Right lobe of liver (tissue), 6 donors: ENCODE measurements around the gene PRKACG. TPM values are rescaled to one million over a fixed set of nuclear protein-coding genes. Genes with fewer than 3 reads are reported as not detected.

Source experiments
- ATAC-seq, 4 donors: fragments of 200-7000 bp; cut with Tn5 transposase; one replicate each; pipeline ENCODE4 v1.9.1; 2020; ENCODE audit warnings: mild to moderate bottlenecking in 4 of 4, moderate library complexity in 4 of 4
- DNase-seq, 3 donors: peaks; one replicate each; pipeline ENCODE4 v3.0.0-alpha.2; 2020
- H3K27ac ChIP-seq, 3 donors: fragments of 200-600 bp; one replicate each; pipeline ENCODE4 v1.8.0; 2022
- H3K27me3 ChIP-seq, 2 donors: fragments of 200-600 bp; one replicate each; pipeline ENCODE4 v1.8.0; 2022
- H3K36me3 ChIP-seq, 4 donors: fragments of 200-600 bp; sonication (generic) in 1 of 4; one replicate each; pipeline versions ENCODE4 v1.5.1 to v1.8.0; 2017 to 2022; ENCODE audit warnings: control low read depth in 1 of 4
- H3K4me1 ChIP-seq, 4 donors: fragments of 200-600 bp; sonication (generic) in 1 of 4; one replicate each; pipeline versions ENCODE4 v1.5.1 to v1.8.0; 2017 to 2022; ENCODE audit warnings: control low read depth in 1 of 4
- H3K4me3 ChIP-seq, 3 donors: fragments of 200-600 bp; one replicate each; pipeline ENCODE4 v1.8.0; 2022
- H3K9me3 ChIP-seq, 4 donors: fragments of 200-600 bp; sonication (generic) in 1 of 4; one replicate each; pipeline versions ENCODE4 v1.5.1 to v1.8.0; 2017 to 2022; ENCODE audit warnings: control low read depth in 1 of 4
- CTCF ChIP-seq, 4 donors: fragments of 200-600 bp in 3 of 4; fragments of 450-650 bp in 1 of 4; IDR thresholded peaks; one replicate each; pipeline versions ENCODE4 v1.5.1 to v1.8.0; 2016 to 2022; ENCODE audit warnings: antibody characterized with exemption in 4 of 4, mild to moderate bottlenecking in 2 of 4
- POLR2A ChIP-seq: fragments of 450-650 bp; IDR thresholded peaks from one replicate; pipeline ENCODE4 v1.6.1; 2017; ENCODE audit warnings: antibody characterized with exemption, mild to moderate bottlenecking
- WGBS: methylation state at CpG from one replicate; pipeline ENCODE4 v1.1.6; 2018; ENCODE audit warnings: low coverage, low lambda C conversion rate; ENCODE audit not compliant: insufficient coverage; ENCODE audit errors: missing lambda C conversion rate; 5-methylcytosine and 5-hydroxymethylcytosine counted together
- intact Hi-C, 2 donors: fragments of 100-400 bp; cut with DNase I; formaldehyde crosslinking; loops; one replicate each; pipeline versions ENCODE4 v1.11.2 to v1.14.1; 2022
- long read RNA-seq: library from polyadenylated mRNA; unstranded; transcript quantifications from one replicate; pipeline ENCODE4 v2.0.0, GENCODE V29; 2019
- total RNA-seq, 6 experiments: library from RNA; depleted of rRNA in 2 of 6; stranded (reverse); fragments of >200 nt in 2 of 6; fragmentation: NEBNext Ultra II Directional in 3 of 6; extraction: Animal tissue kit (Norgen Biotek cat#: 25700) in 3 of 6; gene quantifications; one replicate each; pipeline versions ENCODE4 v1.1.0 to v1.2.4, GENCODE V29; 2016 to 2023
- donor health status: DM: no; HTN: yes; CAD: no.
- donor health status: DM: no; HTN: no; CAD: no.
- donor health status: DM: no; HTN: no; CAD: no.
- donor health status: DM: no; HTN: yes; CAD: no.
- donor health status: DM: no; HTN: yes; CAD: no.

Gene PRKACG
- total RNA-seq: not detected
- long read RNA-seq: 0 reads

- intact Hi-C loops: no loop called here
- DNase-seq (no peak), ATAC-seq (no peak)
- H3K4me1 ChIP-seq: peaks cover 0 to 3% (median 0%) of the 10 kb centered on the region in 4 donors
- H3K36me3 ChIP-seq: no peaks in the 10 kb centered on the region
- no peak within 1 kb of the TSS for H3K27ac ChIP-seq
- H3K27me3 ChIP-seq: no peaks in the 10 kb centered on the region
- TF ChIP-seq POLR2A (no peak), CTCF (IDR thresholded peaks at IDR 0.05) (no peak)
- no peaks in the 10 kb centered on the region for H3K9me3 ChIP-seq
- WGBS: 85% methylated on average over 2 of the region's 29 CpGs
- H3K4me3 ChIP-seq: no peak within 1 kb of the TSS
These were observed at the start of gene PRKACG for GRCh38 chr9:69014013-69014412. Gene PRKACG (minus strand): TSS chr9:69014113. CDS start chr9:69014092, 21 bp downstream.

GRCh38 chr9:69062195-69062594 is 48.3 kb upstream of the PRKACG start:
- ATAC-seq (no peak), DNase-seq (no peak)
- H3K4me3 ChIP-seq: no peak overlapping the region
- peaks cover 0 to 11% (median 2%) of the 10 kb centered on the region in 4 donors for H3K4me1 ChIP-seq
- H3K27me3 ChIP-seq: no peaks in the 10 kb centered on the region
- no peaks in the 10 kb centered on the region for H3K9me3 ChIP-seq
- WGBS: 96% methylated on average over 4 of the region's 5 CpGs
- H3K36me3 ChIP-seq: peaks cover 0 to 14% (median 7%) of the 10 kb centered on the region in 4 donors
- intact Hi-C loops: no loop called here
- no peak for TF ChIP-seq POLR2A
- TF ChIP-seq CTCF (IDR thresholded peaks at IDR 0.05): no peak
- no peak overlapping the region for H3K27ac ChIP-seq

- intact Hi-C loops: no loop called here
- H3K4me3 ChIP-seq: no peak overlapping the region
- peaks cover 0 to 8% (median 2%) of the 10 kb centered on the region in 4 donors for H3K4me1 ChIP-seq
- DNase-seq (no peak), ATAC-seq (no peak)
- no peaks in the 10 kb centered on the region for H3K9me3 ChIP-seq
- no peak overlapping the region for H3K27ac ChIP-seq
- 45% methylated on average over 1 of the region's 1 CpG for WGBS
- TF ChIP-seq CTCF (IDR thresholded peaks at IDR 0.05) (no peak), POLR2A (no peak)
- no peaks in the 10 kb centered on the region for H3K27me3 ChIP-seq
- H3K36me3 ChIP-seq: peaks cover 0 to 20% (median 5%) of the 10 kb centered on the region in 4 donors
These were observed 46.9 kb upstream of the PRKACG start for GRCh38 chr9:69060766-69061165.

GRCh38 chr9:69058101-69058500 is 44.2 kb upstream of the PRKACG start:
- no CpG with 5 or more reads among the region's 2 CpGs for WGBS
- ATAC-seq (no peak), DNase-seq (no peak)
- Histone ChIP-seq H3K4me3 (no peak overlapping the region), H3K27me3 (no peaks in the 10 kb centered on the region), H3K36me3 (peaks cover 0 to 21% (median 2%) of the 10 kb centered on the region in 4 donors), H3K9me3 (no peaks in the 10 kb centered on the region), H3K27ac (no peak overlapping the region), H3K4me1 (no peaks in the 10 kb centered on the region)
- intact Hi-C loops: loop anchor here (10.0 kb wide), 3 partner anchors 67 to 147 kb away; no protein-coding TSS in a partner anchor
- TF ChIP-seq CTCF (IDR thresholded peaks at IDR 0.05) (no peak), POLR2A (no peak)
